ENCODE measurements around the gene LMAN1L. TPM values are rescaled to one million over a fixed set of nuclear protein-coding genes. Genes with fewer than 3 reads are reported as not detected.

Gene LMAN1L
- total RNA-seq, 1 experiment from 2014 or later: not detected

DNA sequence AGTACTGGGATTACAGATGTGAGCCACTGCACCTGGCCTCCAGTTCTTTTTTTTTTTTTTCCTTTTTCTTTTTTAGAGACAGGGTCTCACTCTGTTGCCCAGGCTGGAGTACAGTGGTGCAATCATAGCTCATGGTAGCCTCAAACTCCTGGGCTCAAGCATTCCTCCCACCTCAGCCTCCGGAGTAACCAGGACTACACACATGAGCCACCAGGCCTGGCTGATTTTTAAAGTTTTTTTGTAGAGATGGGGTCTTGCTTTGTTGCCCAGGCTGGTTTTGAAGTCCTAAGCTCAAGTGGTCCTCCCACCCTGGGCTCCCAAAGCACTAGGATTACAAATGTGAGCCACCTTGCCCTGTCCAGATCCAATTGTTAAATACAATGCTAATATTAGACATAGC lies 43.9 kb downstream of the LMAN1L start:
- peaks cover 8 to 18% (median 17%) of the 10 kb centered on the region in 3 experiments; a peak in 6 of 7 replicates for H3K36me3 Mint-ChIP-seq (ENCODE audit: insufficient read depth in 1 of 3, low read depth in 3 of 3)
- Histone ChIP-seq H3K79me2 (ENCODE audit: insufficient read depth, low read length) (peaks cover 4% of the 10 kb centered on the region; the same call in 1 of the 2 replicates), H3K27ac (ENCODE audit: insufficient read length, low read depth, low read length) (no peak overlapping the region)

More for the DNA sequence above, 43.9 kb downstream of the LMAN1L start:
- no peak overlapping the region for H3K4ac ChIP-seq (ENCODE audit: low read depth, low read length)
- H2AK5ac ChIP-seq (ENCODE audit: insufficient read length, low read length): no peak overlapping the region
- no peak overlapping the region for H2BK12ac ChIP-seq (ENCODE audit: insufficient read length, low read depth, low read length)
- H3K18ac ChIP-seq (ENCODE audit: insufficient read length, low read depth, low read length): no peak overlapping the region
- no peak overlapping the region for H3K9ac ChIP-seq (ENCODE audit: extremely low read depth, insufficient read length, low read length)
- no peak overlapping the region for H2BK120ac ChIP-seq (ENCODE audit: low read depth, low read length, poor library complexity, severe bottlenecking)
- Mint-ChIP-seq H3K4me1 (peaks cover 0 to 6% of the 10 kb centered on the region in 2 experiments; a peak in 3 of 4 replicates), H3K9me3 (no peaks in the 10 kb centered on the region), H3K27ac (no peak overlapping the region), H3K27me3 (ENCODE audit: low read depth) (no peaks in the 10 kb centered on the region), H3K4me3 (no peak overlapping the region)
- TF ChIP-seq, protein P1, sequence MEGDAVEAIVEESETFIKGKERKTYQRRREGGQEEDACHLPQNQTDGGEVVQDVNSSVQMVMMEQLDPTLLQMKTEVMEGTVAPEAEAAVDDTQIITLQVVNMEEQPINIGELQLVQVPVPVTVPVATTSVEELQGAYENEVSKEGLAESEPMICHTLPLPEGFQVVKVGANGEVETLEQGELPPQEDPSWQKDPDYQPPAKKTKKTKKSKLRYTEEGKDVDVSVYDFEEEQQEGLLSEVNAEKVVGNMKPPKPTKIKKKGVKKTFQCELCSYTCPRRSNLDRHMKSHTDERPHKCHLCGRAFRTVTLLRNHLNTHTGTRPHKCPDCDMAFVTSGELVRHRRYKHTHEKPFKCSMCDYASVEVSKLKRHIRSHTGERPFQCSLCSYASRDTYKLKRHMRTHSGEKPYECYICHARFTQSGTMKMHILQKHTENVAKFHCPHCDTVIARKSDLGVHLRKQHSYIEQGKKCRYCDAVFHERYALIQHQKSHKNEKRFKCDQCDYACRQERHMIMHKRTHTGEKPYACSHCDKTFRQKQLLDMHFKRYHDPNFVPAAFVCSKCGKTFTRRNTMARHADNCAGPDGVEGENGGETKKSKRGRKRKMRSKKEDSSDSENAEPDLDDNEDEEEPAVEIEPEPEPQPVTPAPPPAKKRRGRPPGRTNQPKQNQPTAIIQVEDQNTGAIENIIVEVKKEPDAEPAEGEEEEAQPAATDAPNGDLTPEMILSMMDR (conservative IDR thresholded peaks at IDR 0.05): no peak
- no peak overlapping the region for H4K5ac ChIP-seq (ENCODE audit: insufficient read length, low read depth, low read length)
- no peak overlapping the region for H3T11ph ChIP-seq (ENCODE audit: low read length)
- H2BK5ac ChIP-seq (ENCODE audit: insufficient read length, low read length): no peak overlapping the region
- no peaks in the 10 kb centered on the region for H3K9me3 ChIP-seq (ENCODE audit: control insufficient read depth, low read depth, low read length)
- H3K23ac ChIP-seq (ENCODE audit: insufficient read length, low read depth, low read length): no peak overlapping the region
- no CpG with 5 or more reads among the region's 1 CpG for WGBS (ENCODE audit: extremely low coverage, insufficient read length, low lambda C conversion rate)
- H3K4me1 ChIP-seq (ENCODE audit: insufficient read depth, low read length): no peaks in the 10 kb centered on the region
- no peaks in the 10 kb centered on the region for H4K20me1 ChIP-seq (ENCODE audit: control insufficient read depth, insufficient read depth, insufficient read length)
- H2BK15ac ChIP-seq (ENCODE audit: low read depth, low read length): no peak overlapping the region
- DNase-seq: no peak
- no peak overlapping the region for H2BK20ac ChIP-seq (ENCODE audit: low read depth, low read length, poor library complexity, severe bottlenecking)
- no peak overlapping the region for H4K91ac ChIP-seq (ENCODE audit: insufficient read length, low read depth, low read length)
- H4K8ac ChIP-seq (replicated peaks; ENCODE audit: insufficient read length, low read depth, low read length): no peak overlapping the region
- H3K56ac ChIP-seq (ENCODE audit: insufficient read length, low read depth, low read length): no peak overlapping the region
- no peak overlapping the region for H3K4me2 ChIP-seq (ENCODE audit: insufficient read depth, insufficient read length, low read length)
- no peaks in the 10 kb centered on the region for H3K79me1 ChIP-seq (ENCODE audit: insufficient read depth, low read depth, low read length, poor library complexity, severe bottlenecking)
- no peak overlapping the region for H2AFZ ChIP-seq (ENCODE audit: low read length)
- H3K14ac ChIP-seq (ENCODE audit: insufficient read depth, low read length): no peak overlapping the region
- H3K27me3 ChIP-seq (ENCODE audit: insufficient read depth, low read length): no peaks in the 10 kb centered on the region
- no peaks in the 10 kb centered on the region for H3K23me2 ChIP-seq (ENCODE audit: insufficient read length, low read depth, low read length, poor library complexity, severe bottlenecking)

Data from H9 (cell line).